GM10266 (cell line): ENCODE measurements around the gene PRKAR1A.

Experiments used
- DNase-seq: peaks from one replicate; pipeline ENCODE4 v3.0.0; 2012; ENCODE audit errors: extremely low spot score
- TF ChIP-seq, protein P1 (sequence below): IDR thresholded peaks from 2 replicates; pipeline ENCODE4 v1.5.1; 2012; ENCODE audit warnings: mild to moderate bottlenecking, low read depth; ENCODE audit not compliant: control insufficient read depth, insufficient read depth; ENCODE audit errors: missing control alignments

Gene PRKAR1A

DNA sequence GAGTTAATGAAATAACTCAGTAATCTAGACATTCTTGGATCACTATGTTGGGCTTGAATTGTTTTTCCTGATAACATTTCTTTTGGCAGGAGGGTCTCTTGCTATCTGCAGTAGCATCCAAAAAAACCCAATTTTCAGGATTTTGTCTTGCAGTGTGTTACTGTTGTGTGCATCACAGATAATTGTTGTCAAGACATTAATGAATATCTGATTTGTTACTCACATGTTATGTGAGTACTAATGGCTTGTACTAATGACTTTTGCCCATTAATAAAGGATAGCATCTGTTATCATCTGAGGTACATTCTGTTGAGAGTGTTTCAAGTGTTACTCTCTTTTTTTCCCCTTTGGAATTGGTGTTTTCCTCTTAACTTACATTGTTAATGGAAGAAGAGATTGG is 10.0 kb downstream of the PRKAR1A start:
- DNase-seq: no peak
- TF ChIP-seq, protein P1, sequence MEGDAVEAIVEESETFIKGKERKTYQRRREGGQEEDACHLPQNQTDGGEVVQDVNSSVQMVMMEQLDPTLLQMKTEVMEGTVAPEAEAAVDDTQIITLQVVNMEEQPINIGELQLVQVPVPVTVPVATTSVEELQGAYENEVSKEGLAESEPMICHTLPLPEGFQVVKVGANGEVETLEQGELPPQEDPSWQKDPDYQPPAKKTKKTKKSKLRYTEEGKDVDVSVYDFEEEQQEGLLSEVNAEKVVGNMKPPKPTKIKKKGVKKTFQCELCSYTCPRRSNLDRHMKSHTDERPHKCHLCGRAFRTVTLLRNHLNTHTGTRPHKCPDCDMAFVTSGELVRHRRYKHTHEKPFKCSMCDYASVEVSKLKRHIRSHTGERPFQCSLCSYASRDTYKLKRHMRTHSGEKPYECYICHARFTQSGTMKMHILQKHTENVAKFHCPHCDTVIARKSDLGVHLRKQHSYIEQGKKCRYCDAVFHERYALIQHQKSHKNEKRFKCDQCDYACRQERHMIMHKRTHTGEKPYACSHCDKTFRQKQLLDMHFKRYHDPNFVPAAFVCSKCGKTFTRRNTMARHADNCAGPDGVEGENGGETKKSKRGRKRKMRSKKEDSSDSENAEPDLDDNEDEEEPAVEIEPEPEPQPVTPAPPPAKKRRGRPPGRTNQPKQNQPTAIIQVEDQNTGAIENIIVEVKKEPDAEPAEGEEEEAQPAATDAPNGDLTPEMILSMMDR: no peak

DNA sequence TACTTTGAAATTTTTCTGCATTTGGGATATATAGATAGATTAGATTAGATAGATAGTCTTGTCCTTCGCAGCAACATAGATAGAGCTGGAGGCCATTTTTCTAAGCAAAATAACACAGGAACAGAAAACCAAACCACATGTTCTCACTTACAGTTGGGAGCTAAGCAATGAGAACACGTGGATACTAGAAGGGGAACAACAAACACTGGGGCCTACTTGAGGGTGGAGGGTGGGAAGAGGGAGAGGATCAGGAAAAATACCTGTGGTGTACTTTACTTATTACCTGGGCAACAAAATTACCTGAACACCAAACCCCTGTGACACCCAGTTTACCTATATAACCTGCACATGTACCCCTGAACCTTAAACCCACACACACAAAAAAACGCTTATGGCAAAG is 14.3 kb downstream of the PRKAR1A start:
- DNase-seq: no peak
- TF ChIP-seq, protein P1: no peak

DNA sequence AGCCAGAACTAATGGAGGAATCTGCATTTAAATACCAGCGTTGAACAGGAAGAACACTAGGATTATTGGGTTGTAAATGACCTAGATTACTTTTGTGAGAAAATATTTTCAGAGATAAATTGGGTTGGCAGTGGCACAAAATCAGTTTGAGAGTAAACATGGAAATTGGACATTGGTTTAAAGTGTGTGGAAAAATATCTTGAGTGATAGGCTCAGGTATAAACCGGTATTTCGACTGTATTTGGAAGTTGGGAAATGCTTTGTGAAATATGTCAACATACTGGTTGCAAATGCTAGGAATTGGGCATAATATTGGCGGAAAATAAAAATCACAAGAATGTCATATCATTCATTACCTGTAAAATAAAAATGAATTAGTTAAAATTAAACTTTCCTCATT is 15.1 kb downstream of the PRKAR1A start:
- TF ChIP-seq, protein P1: no peak
- DNase-seq: no peak

DNA sequence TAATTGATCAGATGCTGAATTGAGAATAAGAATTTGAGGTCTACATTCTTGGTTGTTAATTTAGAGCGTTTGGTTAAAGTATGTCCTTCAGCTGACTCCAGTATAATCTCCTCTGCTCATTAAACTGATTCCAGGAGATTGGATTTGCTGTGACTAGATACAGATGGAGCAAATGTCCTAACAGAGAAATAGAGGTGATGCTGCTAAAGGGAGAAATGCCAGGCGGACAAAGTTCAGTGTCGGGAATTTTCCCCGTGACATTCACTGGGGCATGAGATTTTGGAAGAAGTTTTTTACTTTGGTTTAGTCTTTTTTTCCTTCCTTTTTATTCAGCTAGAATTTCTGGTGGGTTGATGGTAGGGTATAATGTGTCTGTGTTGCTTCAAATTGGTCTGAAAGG is 19.0 kb downstream of the PRKAR1A start:
- no peak for DNase-seq
- TF ChIP-seq, protein P1: no peak

DNA sequence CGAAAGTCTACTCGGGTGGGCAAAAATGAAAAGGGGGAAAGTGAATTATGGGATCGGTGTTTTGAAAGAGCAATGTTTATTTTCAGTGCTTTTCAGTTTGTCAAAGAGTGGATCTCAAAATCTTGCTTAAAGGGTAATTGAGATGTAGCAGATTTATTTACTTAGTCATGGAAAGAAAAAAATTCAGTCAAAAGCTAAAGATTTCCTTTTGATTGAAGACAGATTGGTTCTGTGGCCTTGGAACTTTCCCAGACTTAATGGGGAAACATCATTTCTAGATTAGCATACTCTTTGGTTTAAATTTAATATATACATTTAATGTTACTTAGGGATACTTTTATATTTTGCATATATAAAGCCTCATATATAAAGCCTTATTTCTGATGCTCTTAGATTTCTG is 20.6 kb downstream of the PRKAR1A start:
- TF ChIP-seq, protein P1: no peak
- DNase-seq: no peak

DNA sequence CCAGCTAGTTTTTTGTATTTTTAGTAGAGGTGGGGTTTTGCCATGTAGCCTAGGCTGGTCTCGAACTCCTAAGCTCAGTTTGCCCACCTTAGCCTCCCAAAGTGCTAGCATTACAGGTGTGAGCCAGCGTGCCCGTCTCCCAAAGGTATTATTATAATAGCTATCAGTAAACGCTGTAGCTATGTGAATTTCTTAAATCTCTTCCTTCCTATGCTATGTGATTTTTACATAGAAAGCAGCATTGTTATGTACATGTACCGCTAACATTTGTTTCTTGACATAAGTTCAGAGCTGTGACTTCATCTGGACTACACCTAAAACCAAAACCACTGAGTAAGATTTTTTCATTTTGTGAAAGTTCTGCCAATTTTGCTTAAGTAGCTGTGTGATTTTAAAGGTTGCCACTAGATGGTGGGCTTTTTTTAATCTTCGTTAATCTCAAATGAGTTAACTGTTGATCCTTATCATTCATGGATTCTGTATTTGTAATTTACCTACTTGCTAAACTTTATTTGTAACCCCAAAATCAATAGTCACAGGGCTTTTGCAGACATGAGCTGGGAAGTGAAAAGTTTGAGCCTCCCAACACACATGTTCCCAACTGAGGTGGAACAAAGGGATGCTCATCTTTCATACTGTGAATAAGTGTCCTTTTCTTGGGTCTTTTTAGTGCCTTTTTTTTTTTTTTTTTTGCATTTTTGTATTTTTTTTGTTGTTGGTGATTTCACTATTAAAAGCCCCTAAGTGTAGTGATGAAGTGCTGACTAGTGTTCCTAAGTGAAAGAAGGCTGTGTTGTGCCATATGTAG is 21.9 kb downstream of the PRKAR1A start:
- TF ChIP-seq, protein P1: peak; percentile 21
- DNase-seq: no peak

DNA sequence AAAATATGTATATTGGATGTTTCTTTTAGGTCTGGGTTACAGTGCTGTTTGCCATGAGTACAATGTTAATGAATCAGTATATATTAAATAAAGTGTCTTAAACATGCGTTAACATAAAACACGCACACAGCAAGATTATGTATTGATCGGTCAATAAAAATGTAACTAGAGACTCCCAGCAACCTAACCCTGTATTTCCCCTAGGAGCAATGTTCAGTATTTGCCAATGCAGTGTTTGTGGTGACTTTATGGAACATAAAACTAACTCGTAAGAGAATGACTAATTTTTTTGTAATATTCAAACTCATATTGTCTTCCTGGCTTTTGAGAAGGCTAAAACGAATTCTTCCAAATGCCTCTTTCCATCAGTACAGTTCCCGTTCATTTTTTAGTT is 22.5 kb downstream of the PRKAR1A start:
- DNase-seq: no peak
- TF ChIP-seq, protein P1: no peak
